Heart right ventricle (tissue), 16 donors: ENCODE measurements around the gene CRYZL1. TPM values are rescaled to one million over a fixed set of nuclear protein-coding genes. Genes with fewer than 3 reads are reported as not detected.

Source experiments
- ATAC-seq, 8 donors: fragments of 200-7000 bp; cut with Tn5 transposase; one replicate each; pipeline ENCODE4 v1.9.1; 2020; ENCODE audit warnings: mild to moderate bottlenecking in 8 of 8, moderate library complexity in 8 of 8, moderate number of reproducible peaks in 1 of 8
- DNase-seq, 2 donors: peaks; one replicate each; pipeline ENCODE4 v3.0.0-alpha.2; 2020
- H3K27ac ChIP-seq, 10 donors: fragments of 200-600 bp; sonication (generic) in 2 of 10; one replicate each; pipeline versions ENCODE4 v1.5.0 to v1.8.0; 2020 to 2022; ENCODE audit warnings: mild to moderate bottlenecking in 3 of 10
- H3K27me3 ChIP-seq, 7 donors: fragments of 200-600 bp; one replicate each; pipeline ENCODE4 v1.8.0; 2021 to 2022; ENCODE audit warnings: mild to moderate bottlenecking in 2 of 7
- H3K36me3 ChIP-seq, 9 donors: fragments of 200-600 bp; sonication (generic) in 1 of 9; one replicate each; pipeline versions ENCODE4 v1.5.0 to v1.8.0; 2020 to 2022; ENCODE audit warnings: mild to moderate bottlenecking in 2 of 9
- H3K4me1 ChIP-seq, 9 donors: fragments of 200-600 bp; sonication (generic) in 1 of 9; one replicate each; pipeline versions ENCODE4 v1.5.0 to v1.8.0; 2020 to 2022; ENCODE audit warnings: mild to moderate bottlenecking in 4 of 9
- H3K4me3 ChIP-seq, 10 donors: fragments of 200-600 bp; sonication (generic) in 2 of 10; one replicate each; pipeline versions ENCODE4 v1.5.0 to v1.8.0; 2020 to 2022; ENCODE audit warnings: mild to moderate bottlenecking in 7 of 10, moderate library complexity in 2 of 10
- H3K9me3 ChIP-seq, 11 donors: fragments of 200-600 bp in 10 of 11; sonication (generic) in 2 of 11; one replicate each; pipeline versions ENCODE4 v1.5.0 to v1.8.0; 2013 to 2022; ENCODE audit warnings: mild to moderate bottlenecking in 2 of 11, control low read depth in 1 of 11, moderate library complexity in 1 of 11
- CTCF ChIP-seq, 9 donors: fragments of 200-600 bp; sonication (generic) in 2 of 9; IDR thresholded peaks; one replicate each; pipeline versions ENCODE4 v1.5.0 to v1.8.0; 2021 to 2022; ENCODE audit warnings: antibody characterized with exemption in 9 of 9, mild to moderate bottlenecking in 5 of 9, moderate library complexity in 1 of 9
- WGBS, 2 donors: extraction: QIAGEN DNeasy Blood & Tissue Kit; methylation state at CpG; one replicate each; pipeline ENCODE4 v1.1.7; 2013; ENCODE audit warnings: inconsistent platforms in 1 of 2; 5-methylcytosine and 5-hydroxymethylcytosine counted together
- intact Hi-C, 10 donors: fragments of 100-400 bp; cut with DNase I; formaldehyde crosslinking; loops; one replicate each; pipeline versions ENCODE4 v1.11.1 to v1.14.2; 2022
- polyA plus RNA-seq, 2 donors: library from polyadenylated mRNA; stranded (reverse); fragments of 200-250 nt; gene quantifications; one replicate each; pipeline ENCODE4 v1.2.3, GENCODE V29; 2013
- total RNA-seq, 10 donors: library from RNA; stranded (reverse); fragmentation: NEBNext Ultra II Directional in 3 of 10; extraction: Animal tissue kit (Norgen Biotek cat#: 25700) in 3 of 10; gene quantifications; one replicate each; pipeline versions ENCODE4 v1.2.1 to v1.2.4, GENCODE V29; 2021 to 2023
- donor health status: Arrhythmogenic right ventricular cardiomyopathy.
- donor health status: ischemic (EF 13 %, LVEDD 7.1; RV severe dilation, severe dysfunction).
- donor health status: healthy with polysubstance abuse.
- donor health status: DM: no; HTN: yes; CAD: no.
- donor health status: DM: no; HTN: no; CAD: no.
- donor health status: ischemic (EF 25% LVEDD 6.9; RV normal size, moderate dysfunction).
- donor health status: ischemic (EF 25% LVEDD 5.7; RV mildly dilated, moderate dysfunction).
- donor health status: healthy.
- donor health status: DM: yes; HTN: yes; CAD: no.
- donor health status: Ischemic cardiomyopathy.
- donor health status: ischemic (EF 35%, LVEDD 5.7; RV mildly dilated, moderate dysfunction).
- donor health status: nonischemic (EF 11% LVEDD 7.7; RV severe dilation, severe dysfunction).
- donor health status: DM: yes; HTN: yes; CAD: no.
- donor health status: PGD.
- donor health status: ischemic (EF 29% LVEDD 5.4; RV normal size, mild dysfunction).
- donor health status: nonischemic (EF 23%, LVEDD 6.1; RV moderate dilation, normal function).

CRYZL1 gene
- total and polyA plus RNA-seq, 12 donors = 15.3 to 31.8 (median 26.0) TPM

GRCh38 chr21:33667636-33668035 lies 26.1 kb upstream of the CRYZL1 start:
- 35 to 51% methylated on average over 6 of the region's 6 CpGs for WGBS, 2 donors
- Histone ChIP-seq H3K4me3 (no peak overlapping the region), H3K27ac (peak overlapping the region in 1 of 10 donors; percentile 20), H3K4me1 (peaks cover 0 to 31% (median 14%) of the 10 kb centered on the region in 9 donors), H3K36me3 (peaks cover 0 to 4% (median 0%) of the 10 kb centered on the region in 9 donors), H3K9me3 (no peaks in the 10 kb centered on the region), H3K27me3 (no peaks in the 10 kb centered on the region)
- TF ChIP-seq CTCF (IDR thresholded peaks at IDR 0.05) = no peak
- ATAC-seq (peak in 1 of 8 donors; percentile 41), DNase-seq (no peak)
- intact Hi-C loops = no loop called here

GRCh38 chr21:33666153-33666552 lies 24.6 kb upstream of the CRYZL1 start:
- 83 to 96% methylated on average over 2 of the region's 2 CpGs for WGBS, 2 donors
- DNase-seq (no peak), ATAC-seq (no peak)
- H3K27ac ChIP-seq = no peak overlapping the region
- TF ChIP-seq CTCF (IDR thresholded peaks at IDR 0.05) = no peak
- H3K9me3 ChIP-seq = peaks cover 0 to 6% (median 0%) of the 10 kb centered on the region in 11 donors
- peaks cover 0 to 31% (median 13%) of the 10 kb centered on the region in 9 donors for H3K4me1 ChIP-seq
- no peak overlapping the region for H3K4me3 ChIP-seq
- H3K27me3 ChIP-seq = no peaks in the 10 kb centered on the region
- intact Hi-C loops = no loop called here
- no peaks in the 10 kb centered on the region for H3K36me3 ChIP-seq

GRCh38 chr21:33664135-33664534 lies 22.6 kb upstream of the CRYZL1 start:
- Histone ChIP-seq H3K36me3 (no peaks in the 10 kb centered on the region), H3K9me3 (peaks cover 0 to 9% (median 0%) of the 10 kb centered on the region in 11 donors), H3K4me1 (peaks cover 0 to 39% (median 22%) of the 10 kb centered on the region in 9 donors), H3K27ac (no peak overlapping the region), H3K27me3 (no peaks in the 10 kb centered on the region), H3K4me3 (no peak overlapping the region)
- no peak for TF ChIP-seq CTCF (IDR thresholded peaks at IDR 0.05)
- intact Hi-C loops = loop anchor here in 1 of 10 donors (5.0 kb wide), 1 partner anchor 33 kb away; no protein-coding TSS in a partner anchor
- WGBS, 2 donors = 99% methylated on average over 3 of the region's 3 CpGs
- ATAC-seq (no peak), DNase-seq (no peak)

GRCh38 chr21:33663241-33663640 lies 21.7 kb upstream of the CRYZL1 start:
- Histone ChIP-seq H3K4me3 (no peak overlapping the region), H3K27ac (no peak overlapping the region), H3K4me1 (peaks cover 0 to 43% (median 26%) of the 10 kb centered on the region in 9 donors), H3K36me3 (no peaks in the 10 kb centered on the region), H3K9me3 (peaks cover 0 to 9% (median 0%) of the 10 kb centered on the region in 11 donors), H3K27me3 (no peaks in the 10 kb centered on the region)
- DNase-seq (no peak), ATAC-seq (no peak)
- TF ChIP-seq CTCF (IDR thresholded peaks at IDR 0.05) = no peak
- WGBS, 2 donors = 91 to 94% methylated on average over 2 of the region's 2 CpGs
- intact Hi-C loops = loop anchor here in 1 of 10 donors (5.0 kb wide), 1 partner anchor 34 kb away; no protein-coding TSS in a partner anchor
